HG02642 (cell line): ENCODE measurements around the gene IL11.

Source experiments
- ATAC-seq: cut with Tn5 transposase; IDR thresholded peaks from one replicate; pipeline ENCODE4 v1.9.1; 2021; ENCODE audit warnings: mild to moderate bottlenecking; ENCODE audit not compliant: unreplicated experiment, poor library complexity

The IL11 gene

DNA sequence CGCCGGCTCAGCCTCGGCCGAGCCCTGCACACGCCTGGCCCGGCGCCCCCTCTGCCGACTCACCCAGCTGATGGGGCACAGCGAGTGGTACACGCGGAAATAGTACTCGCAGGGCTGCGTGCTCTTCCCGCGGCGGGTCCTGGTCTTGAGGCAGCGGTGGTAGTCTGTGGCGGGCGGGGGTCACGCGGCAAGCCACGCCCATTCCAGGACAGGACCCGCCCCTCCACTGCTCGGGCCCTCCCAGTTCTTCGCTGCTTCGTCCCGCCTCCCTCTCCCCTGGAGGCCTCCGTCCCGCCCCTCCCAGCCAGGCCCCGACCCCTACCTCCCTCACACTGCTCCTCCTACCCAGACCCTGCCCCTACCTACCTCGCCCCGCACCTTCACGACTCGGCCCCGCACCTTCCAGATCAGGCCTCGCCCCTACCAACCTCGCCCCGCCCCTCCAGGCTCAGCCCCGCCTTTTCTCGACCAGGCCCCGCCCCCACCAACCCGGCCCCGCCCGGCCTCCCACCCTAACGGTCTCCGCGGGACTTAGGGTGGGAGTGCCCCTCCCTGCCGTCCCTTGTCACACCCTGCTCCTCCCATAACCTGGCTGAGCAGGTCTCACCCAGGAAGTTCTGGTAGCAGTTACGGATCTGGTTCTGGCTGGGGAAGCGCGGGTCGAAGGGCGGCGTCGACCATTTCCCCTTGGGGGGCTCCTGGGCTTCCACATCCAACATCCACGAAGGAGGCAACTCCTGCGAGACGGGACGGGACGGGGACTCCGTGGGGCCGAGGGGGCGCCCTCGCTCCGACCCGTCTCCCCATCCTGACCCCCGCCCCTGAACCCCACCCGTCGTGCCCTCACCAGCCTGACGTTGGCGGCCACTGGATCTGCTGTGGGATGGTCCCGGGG lies 16.2 kb downstream of the IL11 start:
- peak; percentile 63 for ATAC-seq

DNA sequence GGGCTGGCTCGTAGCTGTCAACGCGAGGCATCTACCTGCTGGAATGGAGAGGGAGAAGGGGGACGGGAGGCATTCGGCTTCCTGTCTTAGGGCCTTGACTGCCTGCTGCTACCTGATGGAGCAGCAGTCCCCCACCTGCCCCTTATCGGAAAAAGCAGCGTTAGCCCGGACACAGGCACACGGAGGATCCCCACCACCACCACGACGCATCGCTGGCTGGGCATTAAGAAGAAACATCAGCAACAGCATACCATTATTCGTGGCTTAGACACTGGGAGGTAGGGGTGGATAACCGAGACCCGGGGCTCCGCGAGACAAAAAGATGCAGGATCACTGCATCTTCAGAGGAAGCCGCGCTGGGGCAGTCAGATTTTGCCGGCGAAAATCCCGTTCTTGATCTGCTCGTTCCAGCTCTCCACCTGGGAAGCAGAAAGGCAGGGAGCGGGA lies 16.9 kb downstream of the IL11 start:
- ATAC-seq, result no peak

DNA sequence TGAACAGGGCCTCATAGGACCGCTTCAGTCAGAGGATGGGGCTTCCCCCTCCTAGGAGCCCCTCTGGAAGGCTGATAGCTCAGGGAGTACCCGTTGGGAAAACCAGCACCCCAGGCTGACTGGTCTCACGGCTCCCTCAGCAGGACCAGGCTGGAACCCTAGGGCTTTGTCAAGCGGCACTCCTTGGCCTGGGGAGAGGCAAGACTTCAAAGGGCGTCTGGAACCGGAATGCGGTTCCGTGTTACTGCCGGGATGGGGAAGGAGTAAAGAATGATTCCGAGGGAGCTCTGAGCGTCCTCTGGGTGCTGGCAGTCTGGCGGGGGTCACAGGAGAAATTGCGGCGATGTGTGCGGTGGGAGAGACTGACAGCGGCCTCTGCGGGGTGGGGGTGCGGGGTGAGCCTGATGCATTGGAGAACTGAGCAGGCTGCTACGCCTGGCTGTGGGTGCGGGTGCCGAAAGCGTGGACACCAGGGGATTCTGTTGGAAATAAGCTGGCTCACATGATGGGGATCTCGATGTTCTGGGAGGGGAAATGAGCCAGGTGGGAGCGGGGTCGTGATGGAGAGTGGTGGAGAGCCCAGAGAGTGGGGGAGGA lies 17.6 kb downstream of the IL11 start:
- no peak for ATAC-seq

DNA sequence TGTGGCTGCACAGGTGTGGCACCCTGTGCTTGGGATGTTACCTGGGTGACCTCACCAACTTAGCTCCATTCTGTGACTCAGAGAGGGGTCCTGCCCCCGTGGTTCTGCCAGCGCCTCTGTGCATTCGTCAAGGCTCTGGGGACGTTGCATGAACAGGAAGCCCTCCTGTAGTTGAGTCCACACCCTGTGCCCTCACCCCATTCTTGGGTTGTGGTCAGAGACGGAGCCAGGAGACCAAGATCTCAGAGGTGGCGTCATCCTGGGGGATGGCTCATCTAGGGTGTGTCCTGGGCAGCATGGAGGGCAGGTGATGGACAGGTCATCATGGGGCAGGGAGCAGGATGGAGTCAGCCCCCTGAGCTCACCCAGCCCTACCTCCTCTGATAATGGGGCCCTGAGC lies 18.2 kb downstream of the IL11 start:
- no peak for ATAC-seq

DNA sequence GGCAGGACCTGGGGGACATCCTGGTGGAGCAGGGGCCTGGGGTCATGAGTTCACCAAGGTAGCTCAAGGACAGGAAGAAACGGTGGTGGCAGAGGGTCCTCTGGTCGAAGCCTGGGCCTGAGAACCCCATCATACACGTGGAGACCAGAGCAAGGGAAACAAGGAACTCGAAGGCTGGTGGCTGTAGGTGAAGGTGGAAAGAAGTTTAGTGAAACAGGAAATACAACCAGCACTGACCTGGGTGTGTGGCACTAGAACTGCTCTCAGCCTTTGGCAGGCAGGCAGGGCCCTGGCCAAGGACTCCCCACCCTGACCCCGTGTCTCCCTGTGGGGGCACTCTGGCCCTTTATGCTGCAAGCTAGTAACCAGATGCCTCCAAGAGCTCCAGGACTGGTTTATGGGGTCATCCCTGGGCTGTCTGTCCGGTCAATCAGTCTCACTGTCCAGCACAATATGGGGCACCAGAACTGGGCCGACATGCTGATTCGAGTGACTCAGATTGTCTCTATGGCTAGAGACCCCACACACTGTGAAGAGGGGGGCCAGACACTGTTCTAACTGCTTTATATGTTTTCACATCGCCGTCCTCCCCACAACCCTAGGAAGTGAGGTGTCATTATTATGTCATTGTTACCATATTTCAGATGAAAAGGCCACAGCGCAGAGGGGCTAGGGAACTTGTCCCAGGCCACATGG lies 19.5 kb downstream of the IL11 start:
- ATAC-seq, result no peak

DNA sequence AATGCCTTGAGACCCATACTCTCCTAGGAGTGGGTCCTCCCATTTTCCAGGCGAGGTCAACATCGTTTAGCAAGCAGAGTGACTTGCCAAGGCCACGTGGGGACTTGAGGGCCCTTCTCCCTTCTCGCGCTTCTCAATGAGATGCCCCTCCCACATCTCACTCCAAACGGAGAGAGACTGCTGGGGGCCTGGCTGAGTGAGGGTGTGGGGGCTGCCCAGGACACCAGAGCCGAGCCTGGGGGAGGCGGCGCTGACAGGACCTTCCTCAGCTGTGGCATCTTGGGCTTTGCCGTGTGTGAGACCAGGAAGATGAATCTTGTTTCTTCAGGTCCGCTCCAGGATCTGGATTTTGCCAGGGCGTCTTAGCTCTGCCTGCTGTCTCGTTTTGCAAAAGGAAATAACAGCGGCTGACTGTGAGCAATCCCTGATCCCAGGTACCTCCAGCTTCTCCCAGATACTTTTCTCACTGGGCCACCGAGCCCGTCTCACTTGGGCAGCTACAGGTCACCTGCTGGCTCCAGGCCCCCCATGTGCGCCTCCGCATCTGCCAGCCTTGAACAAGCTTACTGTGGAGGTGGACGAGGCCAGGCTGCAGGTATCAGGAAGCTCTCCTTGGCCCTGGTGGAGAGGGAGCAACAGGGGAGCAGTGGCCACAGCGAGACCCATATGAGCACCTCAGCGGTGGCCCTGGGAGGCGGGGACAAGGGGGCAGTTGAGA lies 21.8 kb downstream of the IL11 start:
- no peak for ATAC-seq

DNA sequence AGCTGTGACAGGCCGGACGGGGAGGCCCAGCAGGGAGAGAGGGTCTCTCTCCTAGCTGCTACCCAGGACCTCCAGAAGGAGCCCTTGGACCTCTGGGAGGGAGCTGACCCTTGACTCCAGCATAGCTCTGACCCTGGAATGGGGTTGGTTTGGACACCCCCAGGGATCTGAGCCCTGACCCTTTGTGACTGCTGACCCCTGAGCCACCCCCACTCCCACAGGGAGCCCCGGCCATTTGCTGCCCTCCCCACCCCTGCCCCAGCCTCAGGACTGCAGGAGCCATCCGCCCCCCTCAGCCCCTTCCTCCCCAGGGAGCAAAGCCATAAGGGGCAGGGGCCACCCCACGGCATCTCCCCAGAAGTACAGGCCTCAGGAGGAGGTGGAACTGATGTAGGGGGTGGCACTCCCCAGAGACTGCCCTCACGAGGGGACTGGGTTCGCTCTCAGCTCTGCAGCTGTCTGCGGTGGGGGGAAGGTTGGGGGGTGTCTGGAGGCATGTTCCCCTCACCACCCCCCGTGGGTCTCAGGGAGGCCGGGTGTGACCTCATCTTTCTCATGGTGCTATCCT lies 22.7 kb downstream of the IL11 start:
- ATAC-seq, result no peak

DNA sequence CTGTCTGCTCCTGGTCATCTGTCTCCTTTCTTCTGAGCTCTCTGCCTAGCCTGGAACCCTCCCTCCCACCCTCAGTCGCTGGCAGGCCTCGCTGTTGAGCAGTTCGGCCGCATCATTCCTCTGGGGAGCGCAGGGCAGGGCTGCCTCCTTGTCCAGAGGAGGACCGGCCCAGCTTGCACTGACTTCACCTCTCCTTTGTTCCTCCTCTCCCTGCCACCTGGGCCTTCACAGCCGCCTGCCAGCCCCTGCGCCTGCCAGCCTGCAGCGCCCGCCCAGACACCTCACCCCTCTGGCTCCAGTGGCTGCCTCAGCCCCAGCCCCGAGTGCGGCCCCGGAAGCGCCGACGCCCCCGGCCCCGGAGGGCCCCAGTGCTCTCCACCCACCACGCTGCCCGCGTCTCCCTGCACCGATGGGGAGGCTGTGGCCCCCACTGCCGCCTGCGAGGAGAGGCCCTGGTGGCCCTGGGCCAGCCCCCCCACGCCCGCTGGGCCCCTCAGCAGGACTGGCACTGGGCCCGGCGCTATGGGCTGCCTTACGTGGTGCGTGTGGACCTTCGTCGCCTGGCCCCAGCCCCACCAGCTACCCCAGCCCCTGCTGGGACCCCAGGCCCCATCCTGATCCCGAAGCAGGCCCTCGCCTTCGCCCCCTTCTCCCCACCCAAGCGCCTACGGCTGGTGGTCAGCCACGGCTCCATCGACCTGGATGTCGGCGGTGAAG lies 23.4 kb downstream of the IL11 start:
- ATAC-seq, result no peak

DNA sequence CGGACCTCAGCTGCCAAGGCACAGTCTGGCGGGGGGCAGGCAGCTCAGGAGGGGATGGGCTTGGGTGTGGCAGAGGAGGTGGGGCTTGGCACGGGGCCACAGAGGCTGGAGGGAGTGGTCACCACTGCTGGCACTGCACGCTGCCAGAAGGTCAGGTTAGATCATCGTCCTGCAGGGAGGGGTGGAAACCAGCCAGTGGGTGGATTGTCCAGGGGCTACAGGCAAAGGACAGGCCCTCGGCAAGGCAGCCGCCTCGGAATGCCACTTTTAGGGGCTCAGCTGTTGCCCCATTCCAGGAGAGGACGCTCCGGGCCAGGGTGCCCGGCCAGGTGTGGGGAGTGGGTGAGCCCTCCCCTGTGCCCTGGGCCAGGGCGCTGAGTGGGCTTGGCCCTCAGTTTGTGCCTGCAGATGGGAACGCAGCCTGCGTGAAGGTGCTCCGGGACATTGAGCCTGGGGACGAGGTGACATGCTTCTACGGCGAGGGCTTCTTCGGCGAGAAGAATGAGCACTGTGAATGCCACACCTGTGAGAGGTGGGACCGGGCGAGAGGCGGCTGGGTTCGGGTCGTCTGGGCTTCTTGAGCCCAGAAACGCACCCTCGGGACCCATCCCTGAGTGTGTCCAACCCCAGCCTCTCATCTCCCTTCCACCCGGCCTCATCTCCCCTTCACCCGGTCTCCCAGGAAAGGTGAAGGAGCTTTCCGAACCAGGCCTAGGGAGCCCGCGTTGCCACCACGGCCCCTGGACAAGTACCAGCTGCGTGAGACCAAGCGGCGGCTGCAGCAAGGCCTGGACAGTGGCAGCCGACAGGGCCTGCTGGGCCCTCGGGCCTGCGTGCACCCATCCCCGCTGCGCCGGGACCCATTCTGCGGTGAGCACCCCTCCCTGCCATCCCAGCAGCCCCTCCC lies 24.2 kb downstream of the IL11 start:
- ATAC-seq, result no peak

DNA sequence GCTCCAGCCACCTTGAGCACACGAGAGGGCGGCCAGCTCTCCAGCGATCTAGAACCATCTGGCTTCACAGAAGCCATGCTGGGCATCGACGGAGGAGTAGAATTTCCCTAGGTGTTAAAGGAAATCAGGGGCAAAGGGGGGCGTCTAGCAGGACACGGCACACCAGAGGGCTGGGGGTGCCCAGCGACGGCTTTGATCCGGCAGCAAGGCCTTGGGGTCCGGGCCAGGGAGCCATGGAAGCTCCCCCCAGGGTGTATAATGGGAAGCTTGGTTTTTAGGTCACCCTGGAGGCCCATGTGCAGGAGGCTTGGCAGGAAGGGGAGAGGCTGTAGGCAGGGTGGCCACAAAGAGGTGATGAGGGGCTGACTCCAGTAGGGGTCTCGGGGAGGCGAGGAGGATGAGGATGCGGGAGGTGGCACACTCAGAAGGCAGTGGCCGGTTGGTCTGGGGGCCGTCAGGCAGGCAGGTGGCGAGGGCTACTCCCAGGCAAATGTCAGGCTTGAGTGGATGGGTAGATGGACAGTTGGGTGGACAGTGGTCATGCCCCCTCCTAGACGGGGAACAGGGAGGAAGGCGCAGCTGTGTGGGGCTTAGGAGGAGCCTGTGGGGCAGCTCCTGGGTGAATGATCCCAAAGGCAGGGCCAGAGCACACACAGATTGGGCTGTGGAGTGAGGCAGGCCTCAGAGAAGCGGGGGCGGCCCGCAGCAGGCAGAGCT lies 25.0 kb downstream of the IL11 start:
- ATAC-seq, result no peak

DNA sequence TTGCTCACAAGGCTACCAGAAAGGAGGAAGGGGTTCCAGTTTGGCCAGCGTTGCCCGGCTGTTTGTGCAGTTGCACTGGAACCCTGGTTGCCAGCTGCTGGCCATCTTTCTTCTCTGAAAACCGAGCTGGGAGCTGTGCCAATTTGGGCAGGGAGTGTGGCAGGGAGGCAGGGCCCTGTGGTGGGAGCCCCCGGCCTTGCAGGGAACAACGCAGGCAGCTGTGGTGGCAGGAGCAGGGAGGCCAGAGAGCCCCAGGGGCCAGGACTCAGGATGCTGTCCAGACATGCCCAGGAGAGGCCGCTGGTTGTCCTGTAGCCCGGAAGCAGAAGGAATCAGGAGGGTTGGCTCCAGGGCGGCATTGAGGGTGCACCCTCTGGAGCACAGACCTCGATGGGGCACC lies 25.8 kb downstream of the IL11 start:
- no peak for ATAC-seq

DNA sequence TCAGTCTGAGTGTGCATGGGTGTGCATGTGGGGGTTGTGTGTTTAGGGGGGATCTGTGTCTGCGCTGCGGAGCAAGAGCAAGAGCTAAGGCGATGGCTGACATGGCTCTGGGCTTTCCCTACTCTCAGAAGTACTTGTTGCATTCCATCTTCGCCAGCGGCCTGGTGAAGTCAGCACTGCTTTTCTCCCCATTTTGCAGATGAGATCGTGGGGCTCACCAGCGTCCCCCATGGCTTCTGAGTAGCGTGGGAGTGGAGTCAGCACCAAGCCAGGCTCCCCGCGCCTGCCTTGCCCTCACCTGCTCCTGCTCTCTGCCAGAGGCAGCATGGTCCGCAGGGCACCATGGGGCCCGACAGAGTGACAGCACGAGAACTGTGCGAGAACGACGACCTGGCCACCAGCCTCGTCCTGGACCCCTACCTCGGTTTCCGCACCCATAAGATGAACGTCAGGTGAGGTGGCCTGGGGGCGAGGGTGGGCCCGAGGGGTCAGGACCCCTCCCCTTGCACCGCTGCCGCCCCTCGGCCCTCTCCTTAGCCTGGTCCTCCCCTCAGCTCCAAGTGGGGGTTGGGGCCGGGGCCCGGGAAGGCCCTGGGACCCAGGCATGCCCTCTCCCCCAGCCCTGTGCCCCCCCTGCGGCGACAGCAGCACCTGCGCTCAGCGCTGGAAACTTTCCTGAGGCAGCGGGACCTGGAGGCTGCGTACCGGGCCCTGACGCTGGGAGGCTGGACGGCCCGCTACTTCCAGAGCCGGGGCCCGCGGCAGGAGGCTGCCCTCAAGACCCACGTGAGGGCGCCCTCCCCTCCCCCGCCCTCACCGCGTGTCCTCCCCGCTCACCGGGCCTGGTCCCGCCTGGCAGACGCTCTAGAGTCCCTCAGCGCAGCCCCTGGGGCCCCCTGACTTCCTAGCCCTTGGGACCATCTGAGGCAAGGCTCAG lies 28.4 kb downstream of the IL11 start:
- no peak for ATAC-seq

DNA sequence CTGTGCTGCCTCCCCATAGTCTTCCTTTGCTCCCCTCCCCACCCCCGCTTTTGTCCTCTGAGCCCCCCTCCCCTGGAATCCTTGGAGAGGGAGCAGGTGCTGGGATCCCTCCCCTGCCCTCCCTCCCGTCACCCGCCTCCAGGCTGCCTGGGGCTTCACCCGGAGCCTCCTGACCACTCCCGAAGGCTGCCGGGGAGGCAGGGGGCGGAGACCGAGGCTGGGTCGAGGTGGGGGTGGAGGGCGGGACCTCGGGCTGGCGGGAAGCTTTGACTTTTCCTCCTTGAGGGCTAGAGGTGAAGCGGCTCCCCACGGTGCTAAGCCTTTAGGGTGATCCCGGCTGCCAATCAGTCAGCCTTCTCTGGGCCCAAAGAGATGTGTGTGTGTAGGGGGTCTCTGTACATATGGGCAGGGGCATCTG lies 29.1 kb downstream of the IL11 start:
- ATAC-seq, result no peak

DNA sequence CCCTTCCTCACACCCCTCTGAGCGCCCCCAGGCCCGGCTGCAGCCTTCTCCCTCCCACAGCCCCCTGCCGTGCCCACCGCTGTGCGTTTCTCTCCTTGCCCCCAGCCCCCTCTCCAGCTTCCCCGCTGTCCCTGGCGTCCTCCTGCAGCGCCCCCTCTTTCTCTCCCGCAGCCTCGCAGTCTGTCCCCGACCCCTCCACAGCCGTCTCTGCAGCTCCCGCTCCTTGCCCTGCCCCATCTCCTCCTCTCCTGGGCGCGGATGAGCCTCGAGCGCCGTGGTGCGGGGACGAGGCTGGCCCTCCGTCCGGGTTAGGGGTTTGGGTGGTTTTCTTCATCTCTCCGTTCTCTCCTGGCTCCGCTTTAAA lies 29.5 kb downstream of the IL11 start:
- no peak for ATAC-seq

DNA sequence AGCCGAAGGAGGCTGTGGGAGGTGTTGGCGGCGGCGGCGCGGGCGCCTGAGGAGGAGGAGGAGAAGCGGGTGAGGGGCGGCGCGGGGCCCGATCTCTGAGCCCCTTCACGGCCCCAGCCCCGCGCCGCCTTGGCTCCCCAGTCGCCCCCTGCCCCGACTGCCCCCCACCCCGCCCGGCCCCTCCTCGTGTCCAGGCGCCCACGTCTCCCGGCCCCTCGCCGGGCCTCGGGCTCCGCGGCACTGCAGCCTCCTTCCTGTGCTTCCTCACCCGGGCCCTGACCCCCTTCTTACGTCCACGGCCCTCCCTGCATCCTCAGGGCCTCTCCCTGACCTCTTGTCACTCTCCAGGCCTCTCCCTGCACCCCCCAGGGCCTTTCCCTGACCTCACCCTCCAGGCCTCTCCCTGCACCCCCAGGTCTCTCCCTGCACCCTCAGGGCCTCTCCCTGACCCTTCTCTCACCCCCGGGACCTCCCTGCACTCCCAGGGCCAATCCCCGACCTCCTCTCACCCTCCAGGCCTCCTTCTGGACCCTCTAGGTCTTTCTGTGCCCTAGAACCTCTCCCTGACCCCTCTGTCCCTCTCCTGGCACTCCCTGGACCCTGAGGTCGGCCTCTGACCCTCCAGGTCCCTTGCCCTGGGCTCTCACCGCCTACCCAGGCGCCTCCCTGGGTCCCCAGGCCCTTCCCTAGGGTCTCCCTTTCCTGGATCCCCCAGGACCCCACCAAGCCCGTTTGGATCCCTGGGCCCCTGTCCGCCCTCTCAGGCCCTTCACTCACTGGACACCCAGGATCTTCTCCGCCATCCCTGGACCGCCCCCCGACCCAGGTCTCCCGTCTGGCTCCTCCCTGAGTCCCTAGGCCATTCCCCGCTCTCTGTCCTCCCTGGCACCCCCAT lies 30.1 kb downstream of the IL11 start:
- no peak for ATAC-seq
